Measurements from ENCODE around the gene ZCCHC7.

The ZCCHC7 gene

DNA sequence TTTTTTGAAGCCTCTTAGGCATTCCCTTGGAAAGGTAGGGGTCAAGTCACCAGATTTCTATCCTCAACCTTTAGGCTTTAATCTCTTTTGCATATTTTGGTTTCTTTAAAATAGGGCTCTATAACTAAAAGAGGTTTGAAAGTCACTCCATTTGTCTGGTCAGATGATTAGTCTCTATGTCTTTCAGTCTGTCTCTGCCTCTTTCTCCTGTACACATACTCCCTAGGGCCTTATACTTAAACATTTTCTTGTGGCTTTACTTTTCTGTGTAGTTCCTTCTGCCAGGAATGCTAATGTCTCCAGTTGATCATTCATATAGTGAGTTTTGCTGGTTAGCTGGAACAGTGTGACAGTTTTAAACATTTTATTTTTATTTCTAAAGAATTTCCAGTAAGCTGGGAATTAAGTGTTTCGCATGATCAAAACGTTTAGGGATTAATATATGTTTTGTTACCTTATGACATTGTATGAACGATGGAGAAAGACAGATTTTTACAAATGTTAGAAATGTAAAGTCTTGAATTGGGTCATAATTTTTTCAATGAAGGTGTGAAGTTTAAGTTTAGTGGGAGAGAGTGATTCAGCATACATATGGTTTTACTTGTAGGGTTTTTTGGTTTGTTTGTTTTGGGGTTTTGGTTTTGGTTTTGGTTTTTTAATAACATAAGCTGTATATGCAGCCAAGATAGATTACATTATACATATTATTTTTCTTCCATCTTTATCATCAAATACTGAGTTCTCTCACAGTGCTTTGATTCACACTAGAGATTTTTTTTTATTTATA is 90.6 kb downstream of the ZCCHC7 start:
- TF ChIP-seq, protein P1, sequence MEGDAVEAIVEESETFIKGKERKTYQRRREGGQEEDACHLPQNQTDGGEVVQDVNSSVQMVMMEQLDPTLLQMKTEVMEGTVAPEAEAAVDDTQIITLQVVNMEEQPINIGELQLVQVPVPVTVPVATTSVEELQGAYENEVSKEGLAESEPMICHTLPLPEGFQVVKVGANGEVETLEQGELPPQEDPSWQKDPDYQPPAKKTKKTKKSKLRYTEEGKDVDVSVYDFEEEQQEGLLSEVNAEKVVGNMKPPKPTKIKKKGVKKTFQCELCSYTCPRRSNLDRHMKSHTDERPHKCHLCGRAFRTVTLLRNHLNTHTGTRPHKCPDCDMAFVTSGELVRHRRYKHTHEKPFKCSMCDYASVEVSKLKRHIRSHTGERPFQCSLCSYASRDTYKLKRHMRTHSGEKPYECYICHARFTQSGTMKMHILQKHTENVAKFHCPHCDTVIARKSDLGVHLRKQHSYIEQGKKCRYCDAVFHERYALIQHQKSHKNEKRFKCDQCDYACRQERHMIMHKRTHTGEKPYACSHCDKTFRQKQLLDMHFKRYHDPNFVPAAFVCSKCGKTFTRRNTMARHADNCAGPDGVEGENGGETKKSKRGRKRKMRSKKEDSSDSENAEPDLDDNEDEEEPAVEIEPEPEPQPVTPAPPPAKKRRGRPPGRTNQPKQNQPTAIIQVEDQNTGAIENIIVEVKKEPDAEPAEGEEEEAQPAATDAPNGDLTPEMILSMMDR (IDR thresholded peaks at IDR 0.05; ENCODE audit: insufficient read depth, low read depth, low read length, missing control alignments): no peak
- DNase-seq (ENCODE audit: low read depth): peak; percentile 26

DNA sequence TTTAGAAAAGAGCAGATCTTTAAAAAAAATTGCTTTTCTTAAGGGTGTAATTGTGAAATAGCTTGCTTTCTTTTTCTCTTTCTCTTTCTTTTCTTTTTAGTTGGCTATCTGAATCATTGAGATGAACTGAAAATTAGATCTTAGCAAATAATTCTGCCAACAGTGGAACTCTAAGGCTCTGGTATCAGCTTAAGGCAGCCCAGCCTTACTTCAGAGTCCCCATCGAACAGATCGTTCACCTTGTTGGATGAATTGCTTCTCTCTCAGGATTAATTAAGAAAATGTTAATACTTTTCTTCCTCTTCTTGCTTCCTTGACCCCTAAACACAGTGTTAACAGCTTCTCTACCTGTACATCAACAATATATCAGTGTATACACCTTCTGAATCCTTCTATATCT is 92.1 kb downstream of the ZCCHC7 start:
- TF ChIP-seq, protein P1 (IDR thresholded peaks at IDR 0.05; ENCODE audit: insufficient read depth, low read depth, low read length, missing control alignments): no peak
- DNase-seq (ENCODE audit: low read depth): no peak
- H3K4me3 ChIP-seq (ENCODE audit: low read depth, low read length): no peak overlapping the region

More for the DNA sequence above, 90.6 kb downstream of the ZCCHC7 start:
- H3K4me3 ChIP-seq (ENCODE audit: low read depth, low read length): peak overlapping the region; percentile 16; the same call in 1 of the 2 replicates

DNA sequence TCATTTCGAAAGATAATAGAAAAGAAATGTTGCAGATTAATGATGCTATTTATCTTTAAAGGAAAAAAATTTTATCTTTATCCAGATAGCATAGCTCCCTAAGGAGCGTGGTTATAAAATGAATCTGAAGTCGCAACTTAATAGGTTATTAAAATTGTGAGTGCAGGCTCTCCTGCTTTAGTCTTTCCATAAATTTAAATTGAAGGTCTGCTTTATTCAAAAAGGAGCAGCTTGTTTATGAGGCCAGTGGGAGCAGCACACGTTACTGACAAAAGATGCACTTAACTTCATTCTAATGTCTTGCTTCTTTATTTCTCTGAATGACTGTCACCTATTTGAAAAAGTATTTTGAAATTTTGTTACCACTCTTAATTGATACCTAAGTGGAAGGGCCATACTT is 95.0 kb downstream of the ZCCHC7 start:
- DNase-seq (ENCODE audit: low read depth): no peak
- TF ChIP-seq, protein P1 (IDR thresholded peaks at IDR 0.05; ENCODE audit: insufficient read depth, low read depth, low read length, missing control alignments): no peak
- H3K4me3 ChIP-seq (ENCODE audit: low read depth, low read length): no peak overlapping the region

DNA sequence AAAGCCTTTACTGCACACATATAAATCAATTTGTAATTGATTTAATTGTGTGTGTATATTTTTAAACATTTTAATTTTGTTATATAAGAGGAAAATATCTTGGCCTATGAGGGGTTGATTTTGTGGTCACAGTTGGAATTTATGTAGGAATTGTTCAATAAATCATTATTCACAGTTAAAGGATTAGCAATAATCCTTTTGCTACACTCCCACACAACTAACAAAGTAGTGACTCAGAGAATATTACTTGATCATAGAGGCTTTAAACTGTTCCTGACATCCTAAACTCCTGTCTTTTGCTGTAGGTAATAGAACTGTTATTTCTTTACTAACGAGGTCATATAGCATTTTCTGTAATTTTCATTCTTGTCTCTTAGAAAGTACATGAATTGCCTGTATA is 95.5 kb downstream of the ZCCHC7 start:
- TF ChIP-seq, protein P1 (IDR thresholded peaks at IDR 0.05; ENCODE audit: insufficient read depth, low read depth, low read length, missing control alignments): no peak
- no peak overlapping the region for H3K4me3 ChIP-seq (ENCODE audit: low read depth, low read length)
- no peak for DNase-seq (ENCODE audit: low read depth)

DNA sequence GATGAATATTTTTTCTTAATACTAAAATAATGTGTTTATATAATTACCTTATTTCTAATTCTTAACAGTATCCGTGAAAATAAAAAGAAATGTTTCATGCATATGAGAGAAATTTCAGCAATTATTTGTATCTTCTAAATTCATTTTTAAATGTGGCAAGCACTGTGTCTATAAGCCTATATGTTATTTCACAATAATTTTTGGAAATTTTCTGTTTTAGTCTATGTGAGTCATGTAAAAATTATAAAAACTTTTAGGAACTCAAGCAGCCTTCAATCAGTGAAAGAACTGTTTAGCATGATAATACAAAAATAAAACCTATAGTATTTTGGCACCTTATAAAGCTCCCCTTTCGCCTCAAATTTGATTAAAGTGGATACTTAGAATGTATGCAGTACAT is 96.8 kb downstream of the ZCCHC7 start:
- H3K4me3 ChIP-seq (ENCODE audit: low read depth, low read length): no peak overlapping the region
- TF ChIP-seq, protein P1 (IDR thresholded peaks at IDR 0.05; ENCODE audit: insufficient read depth, low read depth, low read length, missing control alignments): no peak
- DNase-seq (ENCODE audit: low read depth): no peak

DNA sequence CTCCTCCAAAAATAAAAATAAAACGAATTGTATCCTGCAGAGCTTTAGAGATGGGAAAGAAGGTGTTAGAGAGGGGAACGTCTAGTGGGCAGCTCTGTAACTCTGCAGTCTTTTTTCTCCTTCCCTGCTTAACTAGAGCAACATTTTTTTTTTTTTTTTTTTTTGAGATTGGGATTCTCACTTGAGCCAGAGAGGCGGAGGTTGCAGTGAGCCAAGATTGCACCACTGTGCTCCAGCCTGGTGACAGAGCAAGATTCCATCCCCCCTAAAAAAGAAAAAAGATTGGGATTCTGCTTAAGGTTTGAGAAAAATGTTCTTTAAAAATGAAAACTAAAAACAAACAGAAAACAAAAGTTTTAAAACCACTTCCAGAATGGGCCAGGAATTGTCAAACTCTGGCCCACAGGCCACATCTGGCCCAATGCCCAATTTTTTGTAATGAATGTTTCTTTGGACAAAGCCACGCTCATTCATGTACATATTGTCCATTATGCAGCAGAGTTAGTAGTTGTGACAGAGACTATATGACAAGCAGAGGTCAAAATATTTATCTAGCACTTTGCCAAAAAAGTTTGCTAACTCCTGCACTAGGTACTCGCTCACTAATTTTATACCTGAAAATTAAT is 98.5 kb downstream of the ZCCHC7 start:
- no peak for DNase-seq (ENCODE audit: low read depth)
- TF ChIP-seq, protein P1 (IDR thresholded peaks at IDR 0.05; ENCODE audit: insufficient read depth, low read depth, low read length, missing control alignments): no peak
- H3K4me3 ChIP-seq (ENCODE audit: low read depth, low read length): no peak overlapping the region
